Osteoblast (primary cell): ENCODE results near the gene TUBB4A. TPM values are rescaled to one million over a fixed set of nuclear protein-coding genes. Genes with fewer than 3 reads are reported as not detected.

Experiments
- DNase-seq: peaks from one replicate; pipeline ENCODE4 v3.0.0; 2011; ENCODE audit warnings: low spot score, mixed read lengths; ENCODE audit not compliant: insufficient read length; ENCODE audit errors: missing footprints
- H2AFZ ChIP-seq: 2 replicates; pipeline ENCODE4 v1.6.0; 2011; ENCODE audit warnings: mild to moderate bottlenecking, low read length
- H3K27ac ChIP-seq: 2 replicates; pipeline ENCODE4 v1.5.1; 2011; ENCODE audit warnings: mild to moderate bottlenecking, low read depth, low read length, moderate library complexity
- H3K27me3 ChIP-seq: 2 replicates; pipeline ENCODE4 v1.6.0; 2012; ENCODE audit warnings: mild to moderate bottlenecking, control low read depth, inconsistent platforms, low read length, moderate library complexity; ENCODE audit not compliant: insufficient read depth
- H3K36me3 ChIP-seq: 2 replicates; pipeline ENCODE4 v1.5.1; 2011; ENCODE audit warnings: mild to moderate bottlenecking, low read length, control low read depth, moderate library complexity; ENCODE audit not compliant: insufficient read depth
- H3K4me1 ChIP-seq: 2 replicates; pipeline ENCODE4 v1.5.1; 2011; ENCODE audit warnings: mild to moderate bottlenecking, low read length, control low read depth, moderate library complexity; ENCODE audit not compliant: insufficient read depth
- H3K4me2 ChIP-seq: 2 replicates; pipeline ENCODE4 v1.6.0; 2011; ENCODE audit warnings: mild to moderate bottlenecking, low read length; ENCODE audit not compliant: insufficient read depth
- H3K4me3 ChIP-seq: fragments of 200-600 bp; sonication (generic); 3 replicates; pipeline ENCODE4 v1.5.1; 2012; ENCODE audit warnings: mild to moderate bottlenecking, low read length, inconsistent platforms; ENCODE audit not compliant: insufficient read depth
- H3K79me2 ChIP-seq: 2 replicates; pipeline ENCODE4 v1.6.0; 2012; ENCODE audit warnings: mild to moderate bottlenecking, low read length, control low read depth, inconsistent platforms; ENCODE audit not compliant: insufficient read depth
- H3K9me3 ChIP-seq: 2 replicates; pipeline ENCODE4 v1.5.1; 2011; ENCODE audit warnings: low read depth, low read length, control low read depth
- H4K20me1 ChIP-seq: 2 replicates; pipeline ENCODE4 v1.6.0; 2012; ENCODE audit warnings: mild to moderate bottlenecking, low read length, control low read depth; ENCODE audit not compliant: insufficient read depth
- CTCF ChIP-seq: IDR thresholded peaks from 2 replicates; pipeline ENCODE4 v1.5.1; 2011; ENCODE audit warnings: mild to moderate bottlenecking, low read depth, low read length, moderate library complexity; ENCODE audit errors: extremely low read depth
- total RNA-seq: library from RNA; depleted of rRNA; stranded (reverse); fragments of >200 nt; gene quantifications from 2 replicates; pipeline ENCODE4 v1.2.3, GENCODE V29; 2012

Gene TUBB4A
- total RNA-seq, 1 donor, result not detected

GRCh38 chr19:6452899-6453298, 49.2 kb downstream of the TUBB4A start:
- Histone ChIP-seq H3K9me3 (peaks cover 2% of the 10 kb centered on the region), H3K4me1 (no peaks in the 10 kb centered on the region), H3K27me3 (no peaks in the 10 kb centered on the region), H3K4me3 (no peak overlapping the region), H4K20me1 (no peaks in the 10 kb centered on the region), H2AFZ (no peak overlapping the region), H3K79me2 (no peaks in the 10 kb centered on the region), H3K27ac (no peak overlapping the region), H3K36me3 (peaks cover 2% of the 10 kb centered on the region), H3K4me2 (no peak overlapping the region)
- peak; percentile 44 for DNase-seq
- no peak for TF ChIP-seq CTCF

GRCh38 chr19:6452223-6452614, 49.9 kb downstream of the TUBB4A start:
- no peaks in the 10 kb centered on the region for H3K79me2 ChIP-seq
- no peaks in the 10 kb centered on the region for H3K27me3 ChIP-seq
- no peaks in the 10 kb centered on the region for H3K4me1 ChIP-seq
- H4K20me1 ChIP-seq, result no peaks in the 10 kb centered on the region
- TF ChIP-seq CTCF, result no peak
- H2AFZ ChIP-seq, result no peak overlapping the region
- H3K4me3 ChIP-seq, result no peak overlapping the region
- H3K27ac ChIP-seq, result no peak overlapping the region
- H3K36me3 ChIP-seq, result peaks cover 2% of the 10 kb centered on the region
- no peak overlapping the region for H3K4me2 ChIP-seq
- DNase-seq, result no peak
- H3K9me3 ChIP-seq, result peaks cover 2% of the 10 kb centered on the region

GRCh38 chr19:6451583-6452222, 50.4 kb downstream of the TUBB4A start:
- peak; percentile 46 for DNase-seq
- H2AFZ ChIP-seq, result no peak overlapping the region
- no peaks in the 10 kb centered on the region for H3K4me1 ChIP-seq
- no peak overlapping the region for H3K4me2 ChIP-seq
- H3K27me3 ChIP-seq, result no peaks in the 10 kb centered on the region
- H3K36me3 ChIP-seq, result peaks cover 2% of the 10 kb centered on the region
- H3K9me3 ChIP-seq, result peaks cover 2% of the 10 kb centered on the region
- H3K4me3 ChIP-seq, result no peak overlapping the region
- H3K79me2 ChIP-seq, result no peaks in the 10 kb centered on the region
- H4K20me1 ChIP-seq, result no peaks in the 10 kb centered on the region
- H3K27ac ChIP-seq, result no peak overlapping the region
- no peak for TF ChIP-seq CTCF

- H3K27ac ChIP-seq, result no peak overlapping the region
- no peaks in the 10 kb centered on the region for H3K27me3 ChIP-seq
- no peak overlapping the region for H3K4me2 ChIP-seq
- no peak for TF ChIP-seq CTCF
- DNase-seq, result peak; percentile 36
- peaks cover 2% of the 10 kb centered on the region for H3K9me3 ChIP-seq
- no peak overlapping the region for H3K4me3 ChIP-seq
- no peaks in the 10 kb centered on the region for H3K79me2 ChIP-seq
- H3K36me3 ChIP-seq, result peaks cover 2% of the 10 kb centered on the region
- H3K4me1 ChIP-seq, result no peaks in the 10 kb centered on the region
- no peak overlapping the region for H2AFZ ChIP-seq
- no peaks in the 10 kb centered on the region for H4K20me1 ChIP-seq
Measured at GRCh38 chr19:6450166-6450565, 51.9 kb downstream of the TUBB4A start.
